Measurements from ENCODE around the gene RNF224. TPM values are rescaled to one million over a fixed set of nuclear protein-coding genes. Genes with fewer than 3 reads are reported as not detected.
A peak's percentile ranks its signal among the peaks of the same experiment; 100 is the strongest.
"Not testable (repeated sequence)": the region's sequence is repeated elsewhere in the genome, so short reads cannot be mapped to it uniquely, and the experiment has no call there.

RNF224 gene
- total RNA-seq, 1 experiment from 2014 or later, result not detected

- peak; percentile 100 for DNase-seq (ENCODE audit: low spot score)
Observed at GRCh38 chr9:137240841-137241489, 13.7 kb downstream of the RNF224 start, which contains the start of gene TUBB4B. Gene TUBB4B (plus strand): TSS chr9:137241287. CDS start chr9:137241361, 74 bp downstream.

- no peak for DNase-seq (ENCODE audit: low spot score)
Observed at GRCh38 chr9:137241490-137242268, 14.4 kb downstream of the RNF224 start.

GRCh38 chr9:137242269-137243203 is 15.2 kb downstream of the RNF224 start:
- DNase-seq (ENCODE audit: low spot score), result no peak

GRCh38 chr9:137243266-137243625 is 15.9 kb downstream of the RNF224 start:
- DNase-seq (ENCODE audit: low spot score), result not testable (repeated sequence)

- no peak for DNase-seq (ENCODE audit: low spot score)
Observed at GRCh38 chr9:137243626-137244485, 16.6 kb downstream of the RNF224 start.

GRCh38 chr9:137244486-137245449 is 17.5 kb downstream of the RNF224 start:
- DNase-seq (ENCODE audit: low spot score), result no peak

- no peak for DNase-seq (ENCODE audit: low spot score)
Observed at GRCh38 chr9:137245450-137246421, 18.4 kb downstream of the RNF224 start.

- DNase-seq (ENCODE audit: low spot score), result no peak
Observed at GRCh38 chr9:137247135-137247915, 20.0 kb downstream of the RNF224 start.

- no peak for DNase-seq (ENCODE audit: low spot score)
Observed at GRCh38 chr9:137247916-137248175, 20.5 kb downstream of the RNF224 start.

GRCh38 chr9:137250329-137251193 is 23.3 kb downstream of the RNF224 start:
- DNase-seq (ENCODE audit: low spot score), result no peak

- no peak for DNase-seq (ENCODE audit: low spot score)
Observed at GRCh38 chr9:137251194-137251461, 23.8 kb downstream of the RNF224 start, which contains the start of gene STPG3. Gene STPG3 (plus strand): TSS chr9:137251286. CDS start chr9:137251287, 1 bp downstream.

GRCh38 chr9:137251490-137252268 is 24.4 kb downstream of the RNF224 start:
- no peak for DNase-seq (ENCODE audit: low spot score)

- no peak for DNase-seq (ENCODE audit: low spot score)
Observed at GRCh38 chr9:137252555-137253506, 25.5 kb downstream of the RNF224 start.

- no peak for DNase-seq (ENCODE audit: low spot score)
Observed at GRCh38 chr9:137253717-137254623, 26.7 kb downstream of the RNF224 start.
